Medulla oblongata (tissue), 1 donor: Measurements from ENCODE around the gene RAB6B.
A peak's percentile ranks its signal among the peaks of the same experiment; 100 is the strongest.

Experiments used
- DNase-seq: peaks from one replicate; pipeline ENCODE4 v3.0.0-alpha.2; 2015; ENCODE audit errors: extremely low spot score

Gene RAB6B

DNA sequence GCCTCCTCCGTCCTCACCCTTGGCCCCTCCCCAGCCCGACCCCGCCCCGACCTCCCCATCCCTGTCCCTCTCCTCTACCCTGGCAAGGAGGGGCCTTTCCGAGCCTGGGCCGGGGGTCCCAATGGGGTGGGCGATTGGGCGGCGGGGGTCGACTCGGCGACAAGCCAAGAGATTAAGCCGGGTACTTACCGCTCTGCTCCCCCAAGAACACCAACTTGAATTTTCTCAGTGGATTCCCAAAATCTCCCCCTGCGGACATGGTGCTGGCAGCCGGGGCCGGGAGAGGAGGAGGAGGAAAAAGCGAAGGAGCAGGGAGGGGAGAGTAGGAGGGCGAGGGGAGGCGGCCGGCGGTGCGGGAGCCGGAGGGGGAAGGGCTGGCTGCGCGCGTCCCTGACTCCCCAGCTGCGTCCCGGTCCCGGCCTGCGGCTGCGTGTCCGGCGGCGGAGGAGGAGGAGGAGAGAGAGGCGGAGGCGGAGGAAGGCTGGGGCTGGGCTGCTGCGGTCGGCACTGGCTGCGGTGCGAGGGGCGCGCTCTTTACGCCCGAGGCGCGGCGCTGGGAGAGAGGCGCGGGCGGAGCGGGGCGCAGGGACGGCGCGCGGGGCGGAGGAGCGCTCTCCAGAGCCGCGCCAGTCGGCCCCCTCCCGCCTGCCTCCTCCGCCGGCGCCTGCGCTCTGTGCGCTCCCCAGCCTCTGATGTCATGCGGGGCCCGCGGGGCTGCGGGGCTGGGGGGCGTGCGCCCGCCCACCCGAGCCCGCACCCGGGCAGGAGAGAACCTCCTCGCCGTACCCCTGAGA lies at the start of gene RAB6B:
RAB6B (minus strand) TSS at position 675 of the 794 bp plus-strand sequence; CDS start at position 259, 416 bp downstream.
- DNase-seq, result peak; percentile 71

DNA sequence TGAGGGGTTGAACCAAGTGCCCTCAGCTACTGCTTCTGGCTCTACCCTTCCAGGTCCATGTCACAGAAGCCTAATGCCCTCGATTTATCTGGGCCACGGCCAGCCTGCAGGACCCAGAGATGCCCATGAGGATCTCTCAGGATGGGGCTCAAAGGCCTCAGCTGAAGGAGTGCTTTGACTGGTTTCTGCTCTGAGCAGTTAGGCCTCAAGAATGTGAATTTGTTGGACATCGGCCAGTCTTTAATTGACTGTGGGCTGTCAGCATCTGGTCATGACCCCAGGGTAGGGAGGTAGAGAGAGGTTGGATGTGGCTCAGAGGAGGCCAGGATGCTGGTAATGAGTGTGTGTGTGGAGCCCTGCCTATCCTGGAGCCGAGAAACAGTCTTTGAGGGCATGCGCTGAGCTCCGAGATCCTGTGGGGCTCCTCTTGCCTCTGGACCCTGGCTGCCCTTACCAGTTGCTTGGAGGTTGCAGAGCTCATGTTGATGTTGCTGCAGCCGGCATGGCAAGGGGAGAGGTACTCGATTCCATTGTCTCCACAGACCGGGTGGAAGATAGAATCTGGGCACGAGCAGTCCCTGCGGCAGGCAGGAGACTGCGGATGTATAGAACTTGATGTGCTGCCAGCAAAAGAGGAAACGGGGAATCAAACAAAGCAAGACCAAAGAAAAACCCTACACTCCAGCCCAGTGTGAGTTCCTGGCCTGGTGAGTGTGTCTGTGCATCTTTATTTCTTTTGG lies 49.1 kb upstream of the RAB6B start:
- DNase-seq, result no peak

DNA sequence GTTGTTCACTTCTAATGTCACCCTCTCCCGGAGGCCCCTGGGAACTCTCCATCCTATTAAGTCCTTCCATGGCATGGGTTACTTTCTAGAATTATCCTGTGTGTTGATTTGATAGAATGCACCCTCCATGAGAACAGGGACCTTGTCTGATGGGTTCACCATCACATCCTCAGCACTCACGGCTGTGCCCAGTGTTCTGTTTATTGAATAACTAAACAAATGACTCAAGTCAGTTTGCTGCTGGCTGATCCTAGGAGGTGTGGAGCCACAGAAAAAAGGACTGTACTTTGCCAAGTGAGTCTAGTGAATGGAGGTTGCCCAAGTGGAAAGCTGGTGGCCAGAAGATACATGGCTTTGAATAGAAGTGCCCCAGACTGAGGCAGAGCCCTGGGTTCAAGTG lies 48.5 kb upstream of the RAB6B start:
- no peak for DNase-seq

DNA sequence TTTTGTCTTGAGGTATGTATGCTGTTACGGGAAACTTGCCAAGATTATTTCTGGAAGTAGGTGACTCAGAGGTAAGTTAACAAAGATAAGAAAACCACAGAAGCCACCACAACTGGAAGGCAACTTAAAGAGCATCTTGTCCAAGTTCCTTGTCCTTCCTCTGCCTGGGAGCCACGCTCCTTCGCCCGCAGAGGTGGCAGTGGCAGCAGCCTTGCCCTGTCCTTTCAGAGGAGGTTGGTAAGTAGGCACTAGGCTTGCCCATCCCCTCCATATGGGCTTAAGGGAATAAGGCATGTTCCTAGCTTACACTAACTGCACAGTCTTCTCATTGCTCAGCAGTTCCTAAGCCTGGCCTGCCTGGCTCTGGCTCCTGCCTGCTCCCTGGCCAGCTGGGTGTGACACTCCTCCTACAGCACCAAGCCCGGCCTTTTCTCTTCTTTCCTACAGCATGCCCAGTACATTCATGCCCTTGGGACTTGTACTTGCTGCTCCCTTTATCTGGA lies 48.0 kb upstream of the RAB6B start:
- DNase-seq, result no peak

DNA sequence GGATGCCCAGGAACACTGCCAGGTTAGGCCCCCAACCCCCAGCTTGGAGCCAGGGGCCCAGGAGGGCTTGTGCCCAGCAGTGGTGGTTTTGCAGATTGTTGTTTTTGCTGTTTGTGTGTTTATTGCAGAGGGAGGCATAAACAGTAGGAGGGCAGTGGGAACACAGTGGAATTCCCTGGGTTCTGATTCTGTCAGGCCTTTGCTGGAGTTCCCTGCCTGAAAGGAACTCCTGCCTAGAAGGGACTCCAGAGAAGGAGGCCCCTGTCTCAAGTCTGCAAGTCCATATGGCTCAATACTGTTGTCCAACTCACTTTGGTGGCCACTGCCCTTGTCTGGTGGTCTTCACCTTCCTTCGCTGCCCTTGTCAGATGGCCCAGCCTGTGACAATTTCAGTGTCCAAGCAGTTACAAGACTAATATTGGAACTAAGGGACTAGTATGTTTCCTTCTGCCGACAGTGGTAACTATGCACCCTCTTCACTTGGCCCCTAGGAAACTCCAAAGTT lies 47.4 kb upstream of the RAB6B start:
- DNase-seq, result no peak

DNA sequence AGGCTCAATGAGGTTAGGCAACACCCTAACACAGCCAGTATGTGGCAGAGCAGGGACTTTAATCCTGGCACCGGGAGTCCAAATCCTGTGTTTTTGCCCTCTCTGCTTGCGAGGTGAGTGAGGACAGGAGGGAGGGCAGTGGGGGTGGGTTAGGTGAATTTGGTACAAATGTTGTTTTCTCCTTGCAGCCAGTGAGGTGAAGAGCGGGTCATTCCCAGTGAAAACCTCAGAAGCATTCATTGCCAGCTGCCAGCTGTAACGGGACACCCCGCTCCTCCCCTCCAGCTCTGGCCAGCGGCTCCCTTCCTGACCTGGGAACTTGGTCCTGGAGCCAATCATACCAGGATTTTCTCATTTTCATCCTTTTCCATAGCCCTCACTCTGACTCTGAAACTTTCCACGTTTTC lies 45.7 kb upstream of the RAB6B start:
- DNase-seq, result no peak

DNA sequence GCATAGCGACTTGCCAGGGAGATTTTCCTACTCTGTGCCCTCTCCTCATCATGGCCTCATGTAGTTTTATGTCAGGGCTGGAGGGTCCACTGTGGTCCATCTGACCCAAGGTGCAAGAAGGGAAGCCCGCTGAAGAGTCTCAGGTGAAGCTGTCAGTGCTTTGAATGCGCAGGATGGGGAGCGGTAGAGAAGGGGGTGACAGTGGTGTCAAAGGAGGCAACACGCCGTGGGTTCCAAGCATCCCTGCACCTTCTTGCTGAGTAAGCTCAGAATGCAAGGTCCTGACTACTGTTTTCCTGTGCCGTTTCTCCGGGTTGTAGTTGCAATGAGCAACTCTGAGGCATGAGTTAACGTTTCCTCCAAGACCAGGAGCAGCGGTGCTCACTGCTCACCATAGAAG lies 44.9 kb upstream of the RAB6B start:
- DNase-seq, result no peak

DNA sequence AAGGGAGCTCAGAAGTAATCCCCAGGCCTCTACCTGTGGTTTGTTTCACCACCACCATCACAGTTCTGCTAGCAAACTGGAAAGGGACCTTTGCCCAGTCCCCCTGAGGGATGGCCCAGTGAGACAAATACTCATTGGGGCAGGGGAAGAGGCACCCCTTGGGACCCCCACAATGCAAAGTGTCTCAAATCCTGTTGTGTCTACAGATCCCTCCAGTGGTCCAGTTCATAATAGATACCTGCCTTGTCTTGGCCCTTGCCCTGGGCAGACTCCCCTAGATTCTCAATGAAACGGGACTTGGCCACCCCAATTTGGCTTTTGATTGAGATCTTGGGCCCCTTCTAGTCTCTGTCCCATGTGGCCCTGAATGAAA lies 43.8 kb upstream of the RAB6B start:
- DNase-seq, result no peak

DNA sequence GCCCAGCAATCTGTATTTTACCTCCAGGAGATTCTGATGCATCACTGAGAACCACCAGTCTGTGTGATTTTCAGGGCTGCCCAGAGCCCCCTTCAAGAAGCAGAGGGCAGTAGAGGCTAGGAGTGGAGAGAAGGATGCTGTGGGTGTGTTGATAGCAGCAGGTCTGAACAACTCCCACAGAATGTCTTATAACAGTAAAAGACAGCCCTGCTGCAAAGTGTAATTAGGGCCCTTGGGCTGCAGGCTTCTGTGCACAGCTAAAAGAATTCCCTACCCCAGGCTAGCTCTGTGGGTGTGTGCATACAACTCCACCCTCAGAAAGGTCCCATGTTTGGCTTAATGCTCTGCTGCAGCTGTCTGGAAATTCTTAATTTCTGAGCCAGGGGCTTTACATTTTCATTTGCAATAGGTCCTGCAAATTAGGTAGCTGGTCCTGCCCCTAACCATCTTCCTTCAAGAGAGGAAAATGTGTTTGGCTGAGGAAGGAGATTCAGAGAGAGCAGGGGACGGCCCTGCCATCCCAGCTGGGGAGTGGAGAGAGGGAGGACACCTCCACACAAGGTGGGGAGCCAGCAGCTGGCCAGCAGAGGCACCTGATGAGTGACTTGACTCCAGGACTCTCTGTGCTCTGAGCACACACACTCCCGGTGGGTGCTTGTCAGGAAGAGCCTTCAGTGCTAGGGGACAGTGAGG lies 43.2 kb upstream of the RAB6B start:
- no peak for DNase-seq

DNA sequence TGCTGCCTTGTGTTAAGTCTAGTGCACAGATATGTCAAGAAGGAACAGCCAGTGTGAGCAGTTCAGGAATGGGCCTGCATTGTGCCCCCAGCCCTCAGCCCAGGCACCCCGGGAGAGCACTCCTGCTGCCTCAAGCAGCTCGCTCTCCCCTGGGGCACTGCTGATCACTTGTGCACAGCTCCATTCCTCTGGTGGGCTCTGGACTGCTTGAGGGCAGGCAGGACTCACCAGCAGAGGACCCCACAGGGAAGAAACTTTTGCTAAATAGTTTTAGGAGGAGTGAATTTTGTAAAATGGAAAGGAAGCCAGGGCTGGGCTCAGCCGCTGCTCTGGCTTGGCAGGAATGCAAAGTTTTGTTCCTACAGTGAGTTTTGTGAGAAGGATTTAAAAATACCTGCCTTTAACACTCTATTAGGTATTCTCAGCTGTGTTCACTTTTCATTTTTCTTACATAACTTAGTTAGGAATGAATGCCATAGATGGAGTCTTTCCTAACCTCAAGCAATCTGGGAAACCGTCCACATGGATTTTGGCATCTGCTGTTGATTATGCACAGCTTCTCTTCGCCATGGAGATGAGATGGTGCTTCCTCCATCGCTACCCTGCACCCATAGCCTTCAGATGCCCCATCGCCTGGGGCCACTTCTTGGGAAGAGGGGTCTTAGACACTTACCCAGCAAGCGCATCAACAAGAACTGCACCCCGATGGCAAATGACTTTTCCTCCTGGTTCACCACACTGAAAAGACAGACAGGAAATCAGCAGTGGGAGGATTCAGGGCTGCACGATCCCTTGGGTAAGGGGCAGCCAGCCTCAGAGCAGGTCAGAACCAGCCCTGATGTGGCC lies 42.3 kb upstream of the RAB6B start:
- no peak for DNase-seq

DNA sequence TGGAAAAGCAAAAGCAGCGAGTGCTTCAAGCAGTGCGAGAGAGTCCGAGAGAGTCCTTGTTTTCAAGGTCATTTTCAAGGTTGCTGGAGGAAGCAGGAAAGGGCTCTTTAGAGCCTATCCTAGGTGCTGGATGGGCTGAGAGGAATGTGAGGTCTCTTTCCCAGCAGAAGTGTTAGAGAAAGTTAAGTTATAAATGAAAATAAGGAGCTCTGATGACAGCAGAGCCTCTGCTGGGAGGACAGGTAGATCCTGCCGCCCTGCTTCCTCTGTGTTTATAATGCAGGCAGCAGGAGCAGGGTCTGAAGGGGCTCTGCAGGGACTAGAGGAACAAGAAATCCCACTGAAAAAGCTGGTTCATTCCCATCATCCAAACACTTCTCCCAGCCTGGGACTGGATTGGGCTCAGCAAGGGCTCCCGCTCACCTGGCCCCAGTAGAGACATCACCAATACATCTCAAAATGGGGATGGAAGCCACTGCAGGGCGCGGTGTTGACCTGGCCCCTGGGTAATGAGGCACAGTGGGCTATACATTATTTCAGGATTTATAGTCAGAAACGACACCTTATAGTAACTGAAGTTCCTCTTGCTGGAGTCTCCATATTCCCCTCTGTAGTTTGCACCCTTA lies 41.5 kb upstream of the RAB6B start:
- no peak for DNase-seq

DNA sequence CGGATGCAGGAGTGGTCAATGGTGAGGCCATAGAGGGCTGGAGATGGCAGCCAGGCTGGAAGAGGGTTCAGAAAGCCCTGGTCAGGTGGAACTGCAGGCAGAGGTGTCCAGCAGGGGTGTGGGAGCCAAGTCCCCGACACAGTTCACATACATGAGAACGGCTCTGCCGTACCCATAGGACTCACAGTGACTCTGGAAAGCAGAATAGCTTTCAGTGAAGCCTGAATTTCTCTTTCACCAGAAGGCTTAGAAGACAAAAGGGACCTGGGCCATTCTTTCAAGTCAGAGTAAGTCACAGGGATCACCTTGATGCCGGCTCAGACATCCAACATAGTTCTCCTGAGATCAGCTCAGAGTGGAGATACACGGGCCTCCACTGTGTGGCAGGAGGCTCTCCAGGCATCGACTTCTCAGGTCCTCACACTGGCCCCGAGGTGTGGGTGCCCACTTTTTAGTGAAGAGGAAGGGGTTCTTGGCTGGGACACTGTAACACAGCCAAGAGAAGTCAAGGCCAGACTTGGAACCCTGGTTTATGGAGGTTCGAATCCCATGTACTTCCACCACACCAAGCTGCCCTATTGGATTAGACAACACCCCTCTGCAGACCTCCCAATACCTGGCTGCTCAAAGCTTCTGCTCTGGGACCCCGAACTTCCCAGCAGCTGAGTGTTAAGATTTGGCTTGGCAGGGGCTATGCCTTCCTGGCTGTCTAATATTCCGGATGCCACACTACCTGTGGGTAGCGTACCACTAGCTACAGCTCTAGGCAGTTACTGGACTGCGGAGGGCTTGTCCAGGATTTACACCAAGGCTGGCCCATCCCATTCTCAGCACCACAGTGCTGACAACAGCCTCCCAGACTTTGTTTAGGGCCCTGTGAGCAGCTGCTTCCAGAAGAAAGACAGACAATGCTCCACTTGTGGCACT lies 40.4 kb upstream of the RAB6B start:
- no peak for DNase-seq

DNA sequence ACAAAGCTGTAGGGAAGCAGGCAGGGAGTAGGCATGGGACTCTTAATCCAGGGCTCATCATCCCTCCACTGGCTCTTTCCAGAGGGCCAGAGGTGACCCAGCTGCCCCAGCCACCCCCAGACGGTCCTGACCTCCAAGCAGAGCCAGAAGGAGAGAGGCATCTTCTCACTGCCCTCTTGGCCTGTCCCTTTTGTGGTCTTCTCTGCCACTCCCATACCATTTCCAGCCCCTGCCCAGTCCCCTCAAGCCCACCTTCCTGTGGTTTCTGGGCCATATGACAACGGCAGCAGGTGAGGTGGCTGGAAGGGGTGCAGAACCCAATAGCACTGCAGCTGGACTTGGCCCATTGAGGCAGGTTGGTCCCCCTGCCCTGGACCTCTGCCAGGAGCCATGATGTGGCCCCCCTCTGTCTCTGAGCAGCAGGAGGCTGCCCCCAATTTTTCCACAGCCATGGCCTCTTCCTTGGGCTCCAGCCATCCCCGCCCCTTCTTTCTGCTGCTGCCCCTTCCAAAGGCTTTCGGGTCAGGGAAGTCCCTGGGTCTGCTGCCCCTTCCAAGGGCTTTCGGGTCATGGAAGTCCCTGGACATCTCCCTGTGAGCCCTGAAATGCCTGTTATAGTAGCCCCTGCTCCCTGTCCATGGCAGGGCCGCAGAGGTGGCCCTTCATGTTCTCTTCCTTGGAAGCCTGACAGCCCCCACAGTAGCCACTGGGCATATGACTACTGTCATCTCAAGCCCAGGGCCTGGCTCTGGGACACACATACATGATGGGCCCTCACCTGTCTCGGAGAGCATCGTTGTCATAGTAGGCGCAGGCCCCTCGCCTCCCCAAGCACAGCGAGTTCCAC lies 39.5 kb upstream of the RAB6B start:
- no peak for DNase-seq

DNA sequence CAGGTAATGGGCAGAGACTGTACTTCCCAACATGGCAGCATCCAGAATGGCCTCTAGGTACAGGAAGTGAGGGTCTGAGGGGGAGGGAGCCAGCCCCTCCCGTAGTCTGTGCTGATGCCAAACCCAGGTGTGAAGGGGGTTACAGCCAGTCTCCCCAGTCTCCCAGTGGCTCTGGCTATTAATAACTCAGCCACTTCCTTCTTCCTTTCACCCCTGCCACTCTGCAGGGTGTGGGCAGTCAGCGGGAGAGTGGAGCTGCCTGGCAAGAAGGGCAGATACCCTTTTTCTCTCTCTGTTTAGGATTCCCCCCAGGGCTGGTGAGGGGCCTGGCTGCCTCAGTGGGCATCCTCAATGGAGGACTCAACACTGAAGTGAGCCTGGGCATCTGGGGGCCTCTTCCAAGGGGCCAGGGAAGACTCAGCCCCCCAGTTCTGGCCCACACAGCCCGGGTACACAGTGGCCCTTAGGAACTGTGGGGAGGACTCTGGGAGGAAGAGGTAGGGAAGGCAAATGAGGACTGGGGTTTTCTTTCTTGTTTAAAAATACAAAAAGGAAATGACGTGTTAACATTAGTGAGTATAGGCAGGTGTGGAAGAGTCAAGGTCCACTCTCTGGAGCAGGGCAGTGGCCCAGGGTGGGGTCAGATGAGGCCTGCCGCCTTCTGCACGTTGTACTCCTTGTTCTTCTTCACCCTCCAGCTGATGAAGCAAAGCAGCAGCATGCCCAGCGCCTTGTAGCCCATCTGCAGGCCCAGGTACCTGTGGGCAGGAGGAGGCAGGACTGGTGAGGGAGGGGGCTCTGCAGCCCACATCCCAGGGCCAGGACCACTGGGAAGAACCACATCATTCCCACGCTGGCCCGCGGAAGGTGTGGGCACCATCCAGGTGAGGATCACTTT lies 38.6 kb upstream of the RAB6B start:
- no peak for DNase-seq

DNA sequence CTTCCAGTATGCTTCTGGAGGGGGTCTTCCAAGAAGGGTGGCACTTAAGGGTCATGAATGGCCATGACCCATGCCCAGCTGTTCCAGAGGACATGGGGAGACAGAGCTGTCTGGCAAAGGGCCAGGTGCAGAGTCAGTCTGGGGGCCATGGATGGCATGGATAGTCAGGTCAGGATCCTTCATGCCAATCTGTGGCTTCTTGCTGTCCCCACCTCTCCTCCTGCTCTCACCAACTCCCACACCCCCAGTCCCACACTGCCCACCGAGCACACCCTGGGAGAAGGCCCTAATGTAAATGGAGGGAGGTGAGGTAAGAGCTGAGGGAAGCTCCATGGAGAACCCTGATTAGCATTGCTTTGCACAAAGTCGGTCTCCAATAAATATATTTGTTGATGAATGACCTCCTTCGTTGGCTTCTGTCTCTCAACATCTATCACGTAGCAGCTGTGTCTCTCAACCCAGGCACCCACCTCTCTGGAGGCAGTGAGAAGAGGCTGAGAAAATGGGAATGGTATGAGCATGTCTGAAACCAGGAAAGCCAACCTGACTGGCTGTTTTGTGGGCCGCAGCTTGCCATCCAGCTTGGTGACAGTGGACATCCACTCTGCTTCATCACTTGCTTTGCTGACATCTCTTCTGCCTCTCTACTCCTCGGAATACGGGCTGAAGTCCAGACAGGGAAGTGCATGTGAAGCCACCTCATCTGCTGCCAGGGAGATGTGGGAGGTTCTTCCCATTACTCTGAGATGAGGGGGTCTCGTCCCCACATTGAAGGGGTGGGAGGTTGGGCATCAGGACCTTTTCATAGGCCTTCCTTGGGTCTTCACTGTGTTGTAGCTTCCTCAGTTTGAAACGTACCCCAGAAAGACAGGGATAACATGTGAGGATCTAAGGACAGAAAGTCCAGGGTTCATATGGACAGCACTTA lies 37.7 kb upstream of the RAB6B start:
- DNase-seq, result no peak

DNA sequence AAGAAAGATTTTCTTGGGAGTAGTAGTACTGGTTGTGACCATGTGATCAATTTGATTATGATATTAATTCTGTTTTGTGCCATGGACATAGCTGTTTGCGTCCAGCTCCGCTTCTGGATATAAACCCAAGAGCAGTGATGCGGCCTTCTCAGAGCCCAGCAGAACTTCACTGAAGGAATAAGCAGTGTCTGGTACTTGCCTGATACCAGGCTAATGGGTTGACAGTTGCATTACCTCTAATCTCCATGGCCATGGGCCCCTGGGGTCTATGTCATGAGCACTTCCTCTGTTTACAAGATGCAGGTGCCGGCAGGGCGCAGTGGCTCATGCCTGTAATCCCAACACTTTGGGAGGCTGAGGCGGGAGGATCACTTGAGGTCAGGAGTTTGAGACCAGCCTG lies 36.3 kb upstream of the RAB6B start:
- DNase-seq, result no peak

DNA sequence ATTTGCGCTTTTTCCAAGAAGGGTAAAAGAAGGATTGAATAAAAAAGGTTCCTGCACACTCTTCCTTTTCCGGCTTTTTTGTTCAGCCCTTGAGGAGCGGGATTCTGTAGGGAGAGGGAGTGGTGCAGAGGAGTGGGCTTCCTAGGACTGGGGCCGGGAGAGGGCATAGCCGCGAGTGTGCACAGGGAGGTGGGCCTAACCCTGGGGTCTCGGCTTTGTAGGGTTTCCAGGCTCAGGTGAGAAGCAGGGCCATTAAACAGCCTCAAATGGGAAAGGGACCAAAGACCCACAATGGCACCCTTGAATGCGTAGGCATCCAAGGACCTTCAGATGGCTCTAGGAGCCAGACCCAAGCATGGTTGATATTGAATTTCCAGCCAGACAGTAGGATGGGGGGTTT lies 35.4 kb upstream of the RAB6B start:
- DNase-seq, result no peak
